Endothelial cell (in vitro differentiated cells): Measurements from ENCODE around the gene ATP2A2. TPM values are rescaled to one million over a fixed set of nuclear protein-coding genes. Genes with fewer than 3 reads are reported as not detected.
A peak's percentile ranks its signal among the peaks of the same experiment; 100 is the strongest.

Experiments
- DNase-seq: peaks from one replicate; pipeline ENCODE4 v3.0.0; 2021; ENCODE audit warnings: low spot score
- H3K27ac Mint-ChIP-seq: one replicate; pipeline ENCODE4 v1.8.0; 2021; ENCODE audit warnings: mixed read lengths, inconsistent platforms; ENCODE audit not compliant: unreplicated experiment
- H3K27me3 Mint-ChIP-seq: one replicate; pipeline ENCODE4 v1.8.0; 2021; ENCODE audit warnings: mild to moderate bottlenecking, moderate library complexity, mixed read lengths, inconsistent platforms; ENCODE audit not compliant: unreplicated experiment
- H3K36me3 Mint-ChIP-seq: one replicate; pipeline ENCODE4 v1.8.0; 2021; ENCODE audit warnings: mild to moderate bottlenecking, low read depth, mixed read lengths, inconsistent platforms; ENCODE audit not compliant: unreplicated experiment
- H3K4me1 Mint-ChIP-seq: one replicate; pipeline ENCODE4 v1.8.0; 2021; ENCODE audit warnings: mild to moderate bottlenecking, mixed read lengths, inconsistent platforms; ENCODE audit not compliant: unreplicated experiment
- H3K4me3 Mint-ChIP-seq: one replicate; pipeline ENCODE4 v1.8.0; 2021; ENCODE audit warnings: mild to moderate bottlenecking, mixed read lengths, inconsistent platforms; ENCODE audit not compliant: unreplicated experiment
- H3K9me3 Mint-ChIP-seq: one replicate; pipeline ENCODE4 v1.8.0; 2021; ENCODE audit warnings: mixed read lengths, inconsistent platforms; ENCODE audit not compliant: unreplicated experiment
- CTCF ChIP-seq: fragments of 200-600 bp; sonication (generic); IDR thresholded peaks from one replicate; pipeline ENCODE4 v1.5.0; 2021; ENCODE audit warnings: antibody characterized with exemption; ENCODE audit not compliant: unreplicated experiment
- total RNA-seq: library from RNA; stranded (reverse); fragmentation: NEBNext Ultra II Directional; extraction: Animal tissue kit (Norgen Biotek cat#: 25700); gene quantifications from one replicate; pipeline ENCODE4 v1.2.1, GENCODE V29; 2021; ENCODE audit not compliant: unreplicated experiment

Gene ATP2A2
- total RNA-seq, 1 donor from 2014 or later = 178 TPM

- peak overlapping the region; percentile 96 for H3K4me3 Mint-ChIP-seq
- peak overlapping the region; percentile 74 for H3K27ac Mint-ChIP-seq
- TF ChIP-seq CTCF = no peak
- H3K4me1 Mint-ChIP-seq = peaks cover 38% of the 10 kb centered on the region
- peaks cover 3% of the 10 kb centered on the region for H3K27me3 Mint-ChIP-seq
- no peaks in the 10 kb centered on the region for H3K9me3 Mint-ChIP-seq
- DNase-seq = peak; percentile 64
- peaks cover 3% of the 10 kb centered on the region for H3K36me3 Mint-ChIP-seq
Observed at GRCh38 chr12:110281549-110282299, 677 bp downstream of the ATP2A2 start.

GRCh38 chr12:110282300-110282860 is 1.3 kb downstream of the ATP2A2 start:
- Mint-ChIP-seq H3K4me3 (peak overlapping the region; percentile 96), H3K9me3 (no peaks in the 10 kb centered on the region), H3K27ac (peak overlapping the region; percentile 74), H3K4me1 (peaks cover 40% of the 10 kb centered on the region), H3K36me3 (peaks cover 3% of the 10 kb centered on the region), H3K27me3 (peaks cover 3% of the 10 kb centered on the region)
- no peak for TF ChIP-seq CTCF
- no peak for DNase-seq

- DNase-seq = no peak
- peak overlapping the region; percentile 96 for H3K4me3 Mint-ChIP-seq
- H3K36me3 Mint-ChIP-seq = peaks cover 3% of the 10 kb centered on the region
- no peak for TF ChIP-seq CTCF
- peaks cover 3% of the 10 kb centered on the region for H3K27me3 Mint-ChIP-seq
- H3K27ac Mint-ChIP-seq = peak overlapping the region; percentile 74
- H3K4me1 Mint-ChIP-seq = peaks cover 40% of the 10 kb centered on the region
- no peaks in the 10 kb centered on the region for H3K9me3 Mint-ChIP-seq
Observed at GRCh38 chr12:110282956-110283817, 2.1 kb downstream of the ATP2A2 start.

- Mint-ChIP-seq H3K27ac (peak overlapping the region; percentile 64), H3K4me1 (peaks cover 40% of the 10 kb centered on the region), H3K4me3 (peak overlapping the region; percentile 79), H3K9me3 (no peaks in the 10 kb centered on the region), H3K36me3 (peaks cover 12% of the 10 kb centered on the region), H3K27me3 (peaks cover 3% of the 10 kb centered on the region)
- no peak for DNase-seq
- TF ChIP-seq CTCF = no peak
Observed at GRCh38 chr12:110284597-110284996, 3.5 kb downstream of the ATP2A2 start.
